T-helper 2 cell treated with Interferon-gamma antibody and Interleukin-4, amounts not matched to agents 5 μg/mL and 100 μg/mL, for 36 hours (primary cell): Measurements from ENCODE around the gene DLK2.
"Not testable (repeated sequence)": the region's sequence is repeated elsewhere in the genome, so short reads cannot be mapped to it uniquely, and the experiment has no call there.

Experiments
- DNase-seq: peaks from one replicate; pipeline ENCODE4 v3.0.0; 2021; ENCODE audit warnings: low spot score
- H3K27ac Mint-ChIP-seq: one replicate; pipeline ENCODE4 v1.8.0; 2021; ENCODE audit warnings: mild to moderate bottlenecking, mixed read lengths
- H3K27me3 Mint-ChIP-seq: one replicate; pipeline ENCODE4 v1.8.0; 2021; ENCODE audit warnings: low read depth, mixed read lengths
- H3K36me3 Mint-ChIP-seq: one replicate; pipeline ENCODE4 v1.8.0; 2021; ENCODE audit warnings: low read depth, mixed read lengths
- H3K4me1 Mint-ChIP-seq: one replicate; pipeline ENCODE4 v1.8.0; 2021; ENCODE audit warnings: low read depth, mixed read lengths
- H3K4me3 Mint-ChIP-seq: one replicate; pipeline ENCODE4 v1.8.0; 2022; ENCODE audit warnings: mild to moderate bottlenecking, moderate library complexity, mixed read lengths
- H3K9me3 Mint-ChIP-seq: one replicate; pipeline ENCODE4 v1.8.0; 2021; ENCODE audit warnings: mixed read lengths

Gene DLK2, protein sequence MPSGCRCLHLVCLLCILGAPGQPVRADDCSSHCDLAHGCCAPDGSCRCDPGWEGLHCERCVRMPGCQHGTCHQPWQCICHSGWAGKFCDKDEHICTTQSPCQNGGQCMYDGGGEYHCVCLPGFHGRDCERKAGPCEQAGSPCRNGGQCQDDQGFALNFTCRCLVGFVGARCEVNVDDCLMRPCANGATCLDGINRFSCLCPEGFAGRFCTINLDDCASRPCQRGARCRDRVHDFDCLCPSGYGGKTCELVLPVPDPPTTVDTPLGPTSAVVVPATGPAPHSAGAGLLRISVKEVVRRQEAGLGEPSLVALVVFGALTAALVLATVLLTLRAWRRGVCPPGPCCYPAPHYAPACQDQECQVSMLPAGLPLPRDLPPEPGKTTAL

DNA sequence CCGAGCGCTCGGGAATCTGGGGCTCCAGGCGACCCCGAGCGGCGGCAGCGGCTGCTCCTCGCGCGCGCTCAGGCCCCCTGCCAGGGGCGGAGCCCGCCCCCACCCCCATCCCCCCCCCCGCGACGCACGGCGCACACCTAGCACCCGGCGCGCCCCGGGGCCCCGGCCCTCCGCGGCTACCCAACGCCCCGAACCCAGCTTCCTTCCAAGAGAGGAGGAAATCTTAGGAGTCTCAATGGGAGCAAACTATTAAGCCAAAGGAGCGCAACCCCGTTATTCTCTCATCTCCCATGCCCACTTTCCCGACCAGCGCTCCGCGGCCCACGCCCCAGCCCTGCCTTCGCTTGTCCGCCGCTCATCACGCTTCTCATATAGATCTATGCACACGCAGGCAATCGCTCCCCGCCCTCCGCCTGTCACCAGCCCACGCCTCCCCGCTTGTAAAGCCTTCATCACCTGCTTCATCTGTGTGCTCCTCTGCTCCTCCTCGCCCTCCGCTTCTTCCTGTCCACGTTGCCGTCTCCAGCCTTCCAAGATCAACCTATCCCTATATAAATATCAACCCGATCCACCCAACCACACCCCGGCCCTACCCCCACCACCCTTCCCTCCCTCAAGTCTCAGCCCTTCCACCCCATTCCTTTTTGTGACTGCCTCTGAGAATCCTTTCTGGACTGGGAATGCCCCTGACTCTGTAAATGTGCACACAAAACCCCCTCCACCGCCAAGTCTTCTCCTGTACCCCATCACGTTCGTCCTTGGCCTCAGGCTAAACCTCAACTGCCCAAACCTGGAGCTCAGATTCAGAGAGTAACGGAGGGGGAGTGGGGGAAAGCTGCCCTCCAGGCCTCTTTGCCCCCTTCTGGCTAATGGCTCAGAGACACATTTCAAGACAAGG lies at the start of gene DLK2:
TSS of gene DLK2 (minus strand) at position 18 of the 898 bp plus-strand sequence. CDS start 723 bp downstream, outside the sequence.
- H3K27me3 Mint-ChIP-seq: peaks cover 32% of the 10 kb centered on the region
- H3K4me3 Mint-ChIP-seq: peak within 1 kb of the TSS; percentile 78
- no peaks in the 10 kb centered on the region for H3K9me3 Mint-ChIP-seq
- peaks cover 9% of the 10 kb centered on the region for H3K36me3 Mint-ChIP-seq
- peaks cover 10% of the 10 kb centered on the region for H3K4me1 Mint-ChIP-seq
- H3K27ac Mint-ChIP-seq: peak within 1 kb of the TSS; percentile 22
- DNase-seq: peak; percentile 43

- Mint-ChIP-seq H3K4me1 (peaks cover 3% of the 10 kb centered on the region), H3K27me3 (peaks cover 10% of the 10 kb centered on the region), H3K9me3 (no peaks in the 10 kb centered on the region), H3K4me3 (no peak overlapping the region), H3K36me3 (peaks cover 21% of the 10 kb centered on the region), H3K27ac (no peak overlapping the region)
- DNase-seq: no peak
These were observed 48.1 kb upstream of the DLK2 start for GRCh38 chr6:43503443-43503842.

DNA sequence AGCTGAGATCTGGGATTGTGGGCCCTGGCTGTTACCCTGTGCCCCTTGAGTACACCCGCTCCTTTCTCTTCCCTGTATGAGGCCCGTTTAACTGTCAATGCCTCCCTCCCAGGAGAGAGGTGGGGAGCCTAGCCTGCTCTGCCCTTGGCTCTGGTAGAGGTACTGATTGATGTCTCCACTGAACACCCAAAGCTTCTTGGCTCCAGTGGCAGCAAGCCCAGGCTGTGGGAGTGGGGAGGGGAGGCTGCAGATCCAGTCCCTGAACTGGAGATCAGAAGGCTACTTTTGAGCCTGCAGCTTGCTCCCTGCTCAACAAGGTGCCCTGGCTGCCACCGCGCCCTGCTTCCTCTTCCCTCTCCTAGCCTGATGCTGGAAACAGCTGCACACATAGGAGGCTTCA lies 47.3 kb upstream of the DLK2 start:
- Mint-ChIP-seq H3K4me3 (no peak overlapping the region), H3K9me3 (no peaks in the 10 kb centered on the region), H3K36me3 (peaks cover 21% of the 10 kb centered on the region), H3K4me1 (peaks cover 3% of the 10 kb centered on the region), H3K27ac (no peak overlapping the region), H3K27me3 (peaks cover 3% of the 10 kb centered on the region)
- no peak for DNase-seq

GRCh38 chr6:43500921-43501320 lies 45.6 kb upstream of the DLK2 start:
- Mint-ChIP-seq H3K27ac (no peak overlapping the region), H3K36me3 (peaks cover 16% of the 10 kb centered on the region), H3K4me3 (no peak overlapping the region), H3K27me3 (no peaks in the 10 kb centered on the region), H3K9me3 (no peaks in the 10 kb centered on the region), H3K4me1 (no peaks in the 10 kb centered on the region)
- DNase-seq: no peak

- H3K27ac Mint-ChIP-seq: no peak overlapping the region
- peaks cover 6% of the 10 kb centered on the region for H3K4me1 Mint-ChIP-seq
- H3K36me3 Mint-ChIP-seq: peaks cover 12% of the 10 kb centered on the region
- H3K9me3 Mint-ChIP-seq: no peaks in the 10 kb centered on the region
- no peak for DNase-seq
- no peak overlapping the region for H3K4me3 Mint-ChIP-seq
- H3K27me3 Mint-ChIP-seq: no peaks in the 10 kb centered on the region
These were observed 43.9 kb upstream of the DLK2 start for GRCh38 chr6:43499028-43499815.

GRCh38 chr6:43498291-43498690 lies 42.9 kb upstream of the DLK2 start:
- H3K4me3 Mint-ChIP-seq, H3K27ac Mint-ChIP-seq, H3K27me3 Mint-ChIP-seq, DNase-seq, H3K36me3 Mint-ChIP-seq, H3K4me1 Mint-ChIP-seq, H3K9me3 Mint-ChIP-seq: not testable (repeated sequence)

DNA sequence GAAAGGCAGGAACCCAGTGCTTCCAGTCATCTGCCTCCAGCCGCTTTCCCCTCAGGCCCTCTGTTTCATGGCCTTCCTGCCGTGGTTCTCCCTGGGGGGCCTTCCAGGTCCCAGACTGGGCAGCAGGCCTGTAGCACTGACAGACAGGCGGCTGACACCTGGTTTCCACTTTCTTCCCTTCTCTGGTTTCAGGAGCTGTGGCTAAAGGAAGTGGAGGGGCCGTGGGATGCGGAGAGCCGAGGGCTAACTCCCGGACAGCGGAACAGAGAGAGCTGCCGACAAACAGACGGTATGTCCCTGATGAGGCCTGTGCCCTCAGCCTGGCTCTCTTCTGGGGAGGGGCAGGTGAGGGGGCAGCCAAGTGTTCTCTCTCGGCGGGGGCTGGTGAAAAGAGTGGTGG lies 42.3 kb upstream of the DLK2 start:
- no peaks in the 10 kb centered on the region for H3K27me3 Mint-ChIP-seq
- H3K4me3 Mint-ChIP-seq: no peak overlapping the region
- no peak for DNase-seq
- H3K9me3 Mint-ChIP-seq: no peaks in the 10 kb centered on the region
- peaks cover 6% of the 10 kb centered on the region for H3K4me1 Mint-ChIP-seq
- H3K36me3 Mint-ChIP-seq: peaks cover 8% of the 10 kb centered on the region
- no peak overlapping the region for H3K27ac Mint-ChIP-seq

DNA sequence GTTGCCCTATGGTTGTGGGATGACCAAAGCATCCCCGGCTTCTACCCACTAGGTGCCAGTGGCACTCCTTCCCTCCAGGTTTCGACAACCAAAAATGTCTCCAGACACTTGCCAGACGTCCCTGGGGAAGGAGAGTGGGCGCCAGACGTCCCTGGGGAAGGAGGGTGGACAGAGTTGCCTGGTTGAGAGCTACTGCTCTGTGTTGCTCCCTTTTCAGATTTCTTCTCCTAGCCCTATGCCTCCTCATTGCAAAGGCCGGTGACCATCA lies 41.7 kb upstream of the DLK2 start:
- Mint-ChIP-seq H3K4me3 (no peak overlapping the region), H3K4me1 (peaks cover 6% of the 10 kb centered on the region), H3K36me3 (peaks cover 8% of the 10 kb centered on the region), H3K9me3 (no peaks in the 10 kb centered on the region), H3K27me3 (no peaks in the 10 kb centered on the region), H3K27ac (no peak overlapping the region)
- no peak for DNase-seq

DNA sequence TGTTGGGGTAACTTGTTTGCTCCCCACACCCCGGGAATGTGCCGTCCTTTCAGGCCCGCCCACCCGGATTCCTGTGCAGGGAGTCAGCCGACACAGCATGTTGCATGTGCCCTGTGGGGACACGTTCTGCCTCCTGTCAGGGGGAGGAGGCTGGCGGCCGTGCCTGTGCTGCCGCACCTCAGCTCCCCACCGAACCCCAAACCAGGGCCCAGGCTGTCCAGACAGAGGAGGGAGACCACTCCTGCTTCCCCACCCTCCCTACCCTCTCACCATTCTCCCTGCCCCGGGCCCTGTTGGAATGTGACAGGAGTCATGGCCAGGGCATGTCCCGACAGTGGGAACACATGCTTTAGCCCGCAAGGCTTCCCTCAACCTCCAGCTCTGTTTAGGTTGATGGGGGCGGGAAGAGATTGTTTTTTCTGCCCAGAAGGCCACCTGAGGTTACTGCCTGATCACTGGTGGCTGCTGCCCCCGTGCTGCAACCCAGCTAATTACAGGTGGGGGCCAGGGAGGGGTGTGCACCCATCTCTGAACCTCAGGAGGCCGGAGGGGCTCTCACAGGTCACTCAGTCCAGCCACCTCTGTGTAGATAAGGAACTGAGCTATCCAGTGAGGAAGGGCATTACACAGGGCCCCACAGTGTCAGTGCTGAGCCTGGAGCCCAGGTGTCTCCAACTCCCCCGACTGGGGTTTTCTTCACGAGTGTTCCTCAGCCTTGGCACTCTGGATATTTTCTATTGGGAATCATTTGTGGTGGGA lies 41.2 kb upstream of the DLK2 start:
- no peak for DNase-seq
- H3K27ac Mint-ChIP-seq: no peak overlapping the region
- no peak overlapping the region for H3K4me3 Mint-ChIP-seq
- peaks cover 6% of the 10 kb centered on the region for H3K4me1 Mint-ChIP-seq
- H3K9me3 Mint-ChIP-seq: no peaks in the 10 kb centered on the region
- no peaks in the 10 kb centered on the region for H3K27me3 Mint-ChIP-seq
- peaks cover 8% of the 10 kb centered on the region for H3K36me3 Mint-ChIP-seq

DNA sequence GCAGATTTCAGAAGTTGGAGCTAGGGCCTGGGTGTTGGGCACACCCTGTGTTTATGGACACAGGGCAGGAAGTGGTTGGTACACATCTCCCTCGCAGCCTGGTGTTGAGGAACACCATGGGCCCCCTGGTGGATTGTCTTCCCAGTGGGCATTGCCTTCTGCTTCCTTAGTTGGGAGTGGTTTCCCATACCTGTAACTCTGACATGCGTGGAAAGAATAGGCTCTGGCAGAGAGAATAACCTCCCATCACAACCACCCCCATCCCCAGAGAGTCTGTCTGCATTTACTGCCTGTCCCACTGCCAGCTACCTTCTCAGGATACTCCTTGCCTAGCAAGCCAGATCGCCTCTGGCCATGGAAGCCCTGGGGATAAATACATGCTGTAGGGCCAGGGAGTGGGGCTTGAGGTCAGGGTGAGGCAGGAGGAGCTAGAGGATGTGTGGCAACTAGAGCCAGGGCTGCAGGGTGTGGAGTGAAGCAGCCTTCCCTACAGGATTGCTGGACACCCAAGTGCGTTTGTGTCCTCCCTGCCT lies 40.1 kb upstream of the DLK2 start:
- peak overlapping the region; percentile 66 for H3K27ac Mint-ChIP-seq
- no peaks in the 10 kb centered on the region for H3K27me3 Mint-ChIP-seq
- peaks cover 5% of the 10 kb centered on the region for H3K36me3 Mint-ChIP-seq
- H3K4me1 Mint-ChIP-seq: peaks cover 6% of the 10 kb centered on the region
- no peaks in the 10 kb centered on the region for H3K9me3 Mint-ChIP-seq
- DNase-seq: no peak
- H3K4me3 Mint-ChIP-seq: no peak overlapping the region

GRCh38 chr6:43494766-43495165 lies 39.4 kb upstream of the DLK2 start:
- H3K4me3 Mint-ChIP-seq: no peak overlapping the region
- H3K27me3 Mint-ChIP-seq: no peaks in the 10 kb centered on the region
- H3K9me3 Mint-ChIP-seq: no peaks in the 10 kb centered on the region
- peaks cover 5% of the 10 kb centered on the region for H3K36me3 Mint-ChIP-seq
- H3K27ac Mint-ChIP-seq: no peak overlapping the region
- no peak for DNase-seq
- peaks cover 6% of the 10 kb centered on the region for H3K4me1 Mint-ChIP-seq

- no peak for DNase-seq
- Mint-ChIP-seq H3K4me3 (no peak overlapping the region), H3K36me3 (peaks cover 1% of the 10 kb centered on the region), H3K9me3 (no peaks in the 10 kb centered on the region), H3K27ac (peak overlapping the region; percentile 17), H3K27me3 (no peaks in the 10 kb centered on the region), H3K4me1 (peaks cover 6% of the 10 kb centered on the region)
These were observed 39.0 kb upstream of the DLK2 start for GRCh38 chr6:43494321-43494720.

DNA sequence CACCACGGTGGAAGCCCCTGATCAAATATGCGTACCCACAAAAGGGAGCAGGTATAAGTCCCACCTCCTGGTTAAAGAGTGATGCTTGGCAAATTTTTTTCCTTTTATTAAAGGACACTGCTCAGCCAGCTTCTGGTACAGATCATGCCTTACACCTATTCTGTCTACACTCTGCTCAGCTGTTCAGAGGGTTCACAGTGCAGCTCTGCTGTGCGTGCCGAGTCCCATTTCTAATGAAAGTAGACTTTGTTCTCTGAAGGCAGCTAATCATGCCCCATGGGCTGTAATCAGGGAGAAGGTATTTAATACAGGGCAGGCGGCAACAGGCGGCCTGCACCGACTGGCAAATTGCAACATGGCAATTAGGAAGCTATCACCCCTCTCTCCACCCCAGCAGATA lies 38.5 kb upstream of the DLK2 start:
- no peak overlapping the region for H3K4me3 Mint-ChIP-seq
- H3K9me3 Mint-ChIP-seq: no peaks in the 10 kb centered on the region
- H3K27ac Mint-ChIP-seq: peak overlapping the region; percentile 17
- H3K27me3 Mint-ChIP-seq: no peaks in the 10 kb centered on the region
- no peaks in the 10 kb centered on the region for H3K36me3 Mint-ChIP-seq
- peaks cover 6% of the 10 kb centered on the region for H3K4me1 Mint-ChIP-seq
- no peak for DNase-seq
